GM12874 (cell line): ENCODE data around the gene CDT1.

Source experiments
- CTCF ChIP-seq: IDR thresholded peaks from 2 replicates; pipeline ENCODE4 v1.5.1; 2011; ENCODE audit warnings: low read depth, mild to moderate bottlenecking, control low read depth, low read length, moderate library complexity; ENCODE audit not compliant: insufficient read depth

Gene CDT1

DNA sequence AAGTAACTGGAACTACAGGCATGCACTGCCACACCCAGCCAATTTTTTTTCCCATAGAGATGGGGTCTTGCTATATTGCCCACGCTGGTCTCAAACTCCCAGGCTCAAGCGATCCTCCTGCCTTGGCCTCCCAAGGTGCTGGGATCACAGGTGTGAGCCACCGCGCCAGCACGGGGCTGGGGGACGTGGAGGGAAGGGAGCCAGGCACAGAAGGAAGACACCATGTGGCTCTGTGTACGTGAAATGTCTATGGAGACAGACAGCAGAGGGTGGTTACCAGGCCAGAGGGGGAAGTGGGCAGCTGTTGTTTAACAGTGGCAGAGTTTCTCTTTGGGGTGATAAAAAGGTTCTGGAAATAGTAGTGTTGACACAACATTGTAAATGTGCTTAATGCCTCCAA lies 14.0 kb upstream of the CDT1 start:
- TF ChIP-seq CTCF = no peak

GRCh38 chr16:88790312-88791211 lies 13.0 kb upstream of the CDT1 start:
- no peak for TF ChIP-seq CTCF

DNA sequence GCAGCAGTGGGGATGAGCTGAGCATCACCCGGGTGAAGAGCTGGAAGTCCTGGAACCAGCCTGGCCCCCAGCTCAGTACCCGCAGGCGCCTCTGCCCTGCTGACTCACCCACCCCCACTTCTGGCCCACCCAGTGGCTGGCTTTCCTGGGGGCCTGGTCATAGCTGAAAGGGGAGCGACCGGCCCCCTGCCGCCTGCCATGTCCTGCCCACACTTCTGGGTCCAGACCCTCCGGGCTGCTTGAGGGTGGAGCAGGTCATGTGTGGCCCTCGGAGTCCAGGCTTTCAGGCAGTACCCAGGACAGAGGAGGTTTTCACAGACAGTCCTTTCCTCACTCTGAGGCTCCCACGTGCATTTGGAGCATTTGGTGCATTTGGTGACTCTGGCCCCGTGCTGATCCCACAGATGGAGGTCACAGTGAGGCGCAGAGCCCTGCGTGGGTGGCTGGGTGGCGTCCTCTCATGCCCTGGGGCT lies 11.5 kb upstream of the CDT1 start:
- no peak for TF ChIP-seq CTCF

DNA sequence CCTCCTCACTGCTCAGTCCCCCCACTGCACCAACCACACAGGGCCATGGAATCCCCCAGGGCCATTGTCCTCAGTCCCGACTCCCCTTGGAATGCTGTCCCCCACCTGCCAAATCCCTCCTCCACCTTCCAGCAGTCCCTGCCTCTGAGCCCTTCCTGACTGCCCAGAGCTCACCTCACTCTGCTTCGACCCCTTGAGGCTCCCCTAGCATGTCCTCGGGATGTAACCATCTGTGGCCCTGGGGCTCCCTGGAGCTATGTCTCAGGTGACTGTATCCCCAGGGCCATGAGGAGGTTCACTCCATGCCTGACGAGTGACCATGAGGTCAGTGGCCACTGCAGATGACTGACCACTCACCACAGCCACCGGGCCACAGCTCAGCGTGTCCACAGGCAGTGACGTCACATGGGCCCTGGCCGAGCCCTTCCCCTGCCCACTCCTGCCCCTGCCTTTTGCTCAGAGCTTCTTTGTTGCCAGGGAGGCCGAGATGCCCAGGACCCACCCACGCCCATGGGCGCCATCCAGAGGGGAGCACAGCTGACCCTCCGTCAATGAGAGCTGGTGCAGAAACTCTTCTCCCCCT lies 10.8 kb upstream of the CDT1 start:
- TF ChIP-seq CTCF = no peak

DNA sequence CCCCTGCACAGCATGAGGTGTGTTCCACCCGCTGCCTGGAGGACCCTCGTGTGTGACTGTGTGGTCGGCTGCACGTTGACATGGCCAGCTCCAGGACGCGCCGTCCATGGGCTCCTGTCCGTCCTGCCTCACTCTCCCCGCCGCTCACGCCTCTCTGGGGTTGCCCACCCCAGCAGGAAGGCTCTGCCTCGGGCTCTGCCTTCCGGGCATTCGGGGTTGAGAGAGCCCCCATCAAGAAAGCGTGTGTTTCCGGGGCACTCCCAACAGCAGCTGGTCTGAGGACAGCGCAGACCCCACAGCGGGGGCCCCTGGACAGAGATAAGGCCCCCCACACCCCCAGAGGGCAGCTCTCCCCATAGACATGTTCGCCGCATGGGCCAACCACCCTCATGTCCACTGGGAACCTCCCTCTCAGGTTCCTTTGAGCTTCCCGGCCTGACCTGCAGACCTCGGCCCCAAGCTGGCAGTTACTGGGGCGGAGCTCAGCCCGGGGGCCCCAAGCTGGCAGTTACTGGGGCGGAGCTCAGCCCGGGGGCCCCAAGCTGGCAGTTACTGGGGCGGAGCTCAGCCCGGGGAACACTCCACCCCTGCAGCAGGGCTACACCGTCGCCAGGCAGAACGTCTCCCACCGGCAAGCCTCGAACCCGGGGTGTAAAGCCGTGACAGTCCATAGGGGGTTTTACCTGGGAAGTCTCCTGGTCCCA lies 10.2 kb upstream of the CDT1 start:
- TF ChIP-seq CTCF = no peak

GRCh38 chr16:88796278-88796677 lies 7.3 kb upstream of the CDT1 start:
- no peak for TF ChIP-seq CTCF

GRCh38 chr16:88798073-88798472 lies 5.5 kb upstream of the CDT1 start:
- TF ChIP-seq CTCF = no peak
